Ecto neural progenitor cell (in vitro differentiated cells): ENCODE results near the gene AGPAT3.

ENCODE experiments used
- DNase-seq: peaks from one replicate; pipeline ENCODE4 v3.0.0-alpha.2; 2018; ENCODE audit warnings: low spot score

AGPAT3 gene

DNA sequence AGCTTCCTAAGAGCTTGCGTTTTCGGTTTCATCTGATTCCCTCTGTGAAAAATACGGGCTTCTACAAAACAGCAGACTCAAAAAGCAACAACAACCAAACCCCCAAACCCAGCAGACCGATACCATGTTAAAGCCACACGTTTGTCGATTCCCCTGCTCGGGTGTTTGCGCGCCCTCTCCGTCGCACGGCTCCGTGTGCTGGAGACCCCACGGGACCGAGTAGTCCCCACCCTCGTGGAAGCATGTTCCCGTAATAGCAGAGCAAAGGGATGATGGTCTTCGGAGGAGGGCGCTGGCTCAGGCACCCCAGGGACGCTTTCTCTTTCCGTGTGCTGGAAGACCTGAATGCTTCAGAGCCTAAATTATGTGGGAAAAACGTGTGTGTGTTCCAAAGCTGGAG is 42.7 kb downstream of the AGPAT3 start:
- DNase-seq: no peak

DNA sequence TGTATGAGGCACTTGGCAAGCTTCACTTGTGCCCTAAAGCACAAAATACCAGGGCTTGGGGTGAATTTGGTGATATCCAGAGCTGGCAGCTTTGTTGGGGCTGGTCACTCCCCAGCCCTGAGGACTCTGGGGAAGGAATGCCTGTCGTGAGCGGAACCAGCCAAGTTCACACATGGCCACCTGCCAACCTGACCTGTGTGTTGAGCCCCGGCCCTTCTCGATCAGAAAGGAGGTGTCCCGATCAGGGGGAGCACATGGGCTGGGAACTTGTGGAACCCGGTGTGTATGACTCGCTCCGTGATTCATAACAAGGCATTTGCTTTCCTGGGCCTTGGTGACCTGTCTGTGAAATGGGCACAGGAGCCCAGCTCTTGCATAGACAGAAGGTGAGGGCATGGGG is 43.1 kb downstream of the AGPAT3 start:
- DNase-seq: no peak

DNA sequence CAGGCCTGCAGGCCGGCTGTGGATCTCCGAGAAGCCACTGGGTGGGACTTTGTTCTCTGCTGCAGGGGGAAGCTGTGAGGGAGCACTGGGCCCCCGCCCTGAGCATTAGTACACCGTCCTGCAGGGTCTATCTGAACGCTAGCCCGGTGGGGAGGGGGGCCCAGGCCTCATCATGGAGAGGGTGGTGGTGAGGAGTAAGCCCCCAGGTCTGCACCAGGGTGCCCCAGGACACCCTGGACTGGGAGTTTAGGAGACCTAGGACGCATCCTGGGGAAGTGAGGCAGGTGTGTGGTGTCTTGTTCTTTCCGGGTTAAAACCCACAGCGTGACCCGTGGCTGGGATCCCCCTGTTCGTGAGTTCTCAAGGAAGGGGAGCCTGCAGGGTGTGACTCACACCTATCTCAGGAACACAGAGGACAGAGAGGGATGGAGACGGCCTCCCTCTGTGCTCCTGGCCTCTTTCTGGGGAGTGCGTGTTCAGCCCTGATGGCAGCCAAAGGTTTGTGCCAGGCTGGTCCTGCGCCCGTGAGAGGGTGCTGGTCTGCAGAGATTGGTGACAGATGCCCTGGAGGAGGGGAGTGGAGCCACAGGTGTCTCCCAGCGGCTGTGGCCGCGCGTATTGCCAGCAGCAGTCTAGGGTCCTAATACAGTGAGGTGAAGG is 44.8 kb downstream of the AGPAT3 start:
- DNase-seq: no peak

DNA sequence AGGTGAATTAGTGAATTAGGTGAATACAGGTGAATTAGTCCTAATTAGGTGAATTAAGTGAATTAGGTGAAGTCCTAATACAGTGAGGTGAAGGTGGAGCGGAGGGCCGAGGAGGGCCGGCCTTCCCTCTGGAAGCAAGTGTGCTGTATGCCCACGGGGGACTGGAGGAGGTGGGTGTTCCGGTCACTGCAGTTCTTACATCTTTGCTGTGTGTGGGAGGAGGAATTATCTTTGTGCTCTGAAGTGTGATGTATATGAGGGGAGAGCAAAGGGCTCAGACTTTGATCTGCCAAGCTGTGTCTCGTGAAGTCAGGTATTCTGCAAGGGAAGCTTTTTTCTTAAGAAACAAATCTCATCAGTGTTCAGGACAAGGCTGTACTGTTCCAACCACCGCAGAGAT is 45.4 kb downstream of the AGPAT3 start:
- no peak for DNase-seq

DNA sequence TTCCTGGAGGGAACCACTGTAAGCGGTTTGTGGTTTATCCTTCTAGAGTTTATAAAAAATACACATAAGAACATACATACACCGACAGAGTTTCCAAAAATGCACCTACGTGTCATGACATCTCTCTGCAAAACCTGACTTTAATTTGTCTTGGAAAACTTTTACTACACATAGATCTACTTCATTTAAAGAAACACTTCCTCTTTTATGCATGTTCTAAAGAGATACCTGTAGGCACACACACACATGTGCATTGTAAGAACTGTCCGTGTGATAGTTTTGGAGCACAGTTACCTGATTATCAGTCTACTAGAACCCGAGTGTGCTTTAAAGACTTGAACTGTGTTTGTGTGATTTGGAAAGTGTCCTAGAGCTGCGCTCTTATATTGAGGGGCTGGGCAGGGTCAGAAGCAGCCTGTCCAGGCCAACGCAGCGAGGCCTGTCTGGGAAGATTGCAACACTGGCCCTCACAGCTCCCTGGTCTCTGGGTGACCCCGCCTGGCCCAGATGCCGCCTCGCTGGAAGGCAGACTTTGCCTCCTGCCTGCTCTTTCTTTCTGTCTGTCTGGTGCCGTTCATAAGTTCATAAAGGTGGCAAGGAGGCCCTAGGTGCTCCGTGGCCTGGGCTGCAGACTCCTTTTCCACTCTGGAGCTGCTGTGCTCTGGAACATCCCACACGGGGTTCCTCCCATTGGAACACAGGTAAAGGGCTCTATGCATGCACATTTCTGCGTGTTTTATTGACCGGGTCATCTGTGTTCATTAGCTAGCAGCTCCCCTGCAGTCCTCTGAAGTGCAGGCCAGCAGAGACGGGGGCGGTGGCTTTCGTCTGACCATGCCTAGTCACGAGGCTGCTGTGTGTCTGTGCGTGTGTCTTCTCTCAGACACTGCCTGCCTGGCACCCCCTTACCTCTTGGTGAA is 46.3 kb downstream of the AGPAT3 start:
- DNase-seq: no peak

DNA sequence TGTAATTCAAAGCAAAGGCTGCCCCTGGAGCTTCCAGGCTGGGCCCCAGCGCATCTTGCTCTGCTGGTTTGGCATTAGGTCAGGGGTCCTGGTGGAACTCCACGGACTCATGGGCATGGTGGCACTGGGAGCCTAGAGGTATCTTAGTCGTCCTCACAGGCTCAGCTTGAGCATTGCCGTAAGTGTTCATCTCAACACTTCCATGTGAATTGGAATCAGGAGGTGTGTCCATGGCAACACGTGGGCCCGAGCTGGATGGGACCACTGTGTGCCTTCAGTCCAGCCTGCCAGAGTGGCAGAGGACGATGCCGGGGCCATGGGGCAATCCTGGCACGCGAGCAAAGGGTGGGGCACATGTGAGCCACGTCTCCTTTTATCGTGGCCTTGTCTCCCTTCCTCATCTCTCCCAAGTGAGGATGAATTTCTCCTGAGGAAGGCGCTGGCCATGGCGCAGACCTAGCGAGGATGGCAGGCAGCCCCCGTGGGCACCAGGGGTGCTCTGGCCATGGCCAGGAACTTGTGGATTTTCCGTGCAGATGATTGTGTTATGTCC is 47.0 kb downstream of the AGPAT3 start:
- no peak for DNase-seq

DNA sequence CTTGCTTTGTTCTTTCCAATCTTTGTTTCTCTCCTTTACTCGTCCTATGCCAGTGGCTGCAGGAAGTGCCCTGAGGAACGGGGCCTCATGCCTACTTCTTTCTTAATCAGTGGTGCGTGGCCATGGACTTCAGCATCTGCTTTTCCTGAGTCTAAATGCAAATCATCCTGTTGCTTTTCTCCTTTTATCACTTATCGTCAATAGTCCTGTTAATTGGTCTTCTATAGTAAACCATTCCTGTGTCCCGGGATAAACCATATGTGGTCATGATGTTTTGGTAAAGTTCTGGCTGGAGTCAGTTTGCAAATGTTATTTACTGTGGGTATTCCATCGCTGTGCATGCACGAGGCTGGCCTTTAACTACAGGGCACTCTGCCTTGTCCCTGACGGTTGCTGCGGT is 47.5 kb downstream of the AGPAT3 start:
- DNase-seq: no peak

DNA sequence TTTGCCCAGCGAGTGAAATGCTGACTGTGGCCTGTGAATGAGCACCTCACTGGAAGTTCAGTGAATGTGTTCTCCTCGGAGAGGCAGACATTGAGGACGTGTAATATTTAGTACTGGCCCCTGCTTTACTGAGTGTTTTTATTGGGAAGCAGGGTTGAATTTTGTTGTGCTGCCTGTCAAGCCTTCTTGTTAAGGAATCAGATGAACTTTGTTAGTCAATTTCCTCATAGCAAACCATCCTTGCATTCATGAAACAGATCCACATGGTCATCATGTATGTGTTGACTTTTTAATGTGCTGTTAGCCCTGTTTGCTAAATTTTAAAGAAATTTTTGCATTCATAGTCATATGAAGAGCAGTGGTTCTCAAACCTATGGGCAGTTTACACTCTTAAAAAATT is 47.9 kb downstream of the AGPAT3 start:
- DNase-seq: no peak

DNA sequence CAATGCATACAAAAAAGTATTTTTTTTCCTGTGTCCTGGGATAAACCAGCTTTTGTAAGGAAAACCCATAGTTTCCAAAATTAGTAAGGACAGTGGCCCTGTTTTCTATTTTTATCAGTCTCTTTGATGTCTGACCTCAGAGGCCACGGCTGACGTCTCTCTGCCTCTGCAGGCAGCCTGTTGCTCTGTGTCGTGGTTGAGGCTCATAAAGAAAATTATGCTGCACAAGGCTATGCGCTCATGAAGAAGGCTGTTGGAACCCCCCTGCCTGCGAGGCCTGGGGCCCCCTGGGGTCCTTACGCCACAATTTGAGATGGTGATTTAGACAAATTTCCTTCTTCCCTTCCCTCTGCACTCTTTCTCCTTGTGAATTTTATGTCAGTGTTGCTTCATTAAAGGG is 48.9 kb downstream of the AGPAT3 start:
- no peak for DNase-seq

DNA sequence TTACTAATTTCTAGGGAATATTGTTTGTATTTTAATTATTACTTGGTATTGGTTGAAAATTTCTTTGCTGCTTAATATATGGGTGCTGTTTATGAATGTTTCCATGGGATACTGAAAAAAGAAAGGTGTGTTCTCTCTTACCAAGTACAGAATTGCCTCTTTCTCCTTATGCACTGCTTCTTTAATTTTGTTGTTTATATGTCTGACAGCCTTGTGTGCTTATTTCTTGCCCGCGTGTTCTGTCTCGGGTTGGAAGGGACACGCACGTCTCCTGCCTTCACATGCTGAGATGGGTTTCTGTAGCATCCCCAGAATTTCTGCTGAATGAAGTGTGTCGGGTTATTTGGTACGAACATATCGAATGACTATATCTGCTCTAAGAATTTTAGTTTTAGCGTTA is 51.1 kb downstream of the AGPAT3 start:
- DNase-seq: no peak

DNA sequence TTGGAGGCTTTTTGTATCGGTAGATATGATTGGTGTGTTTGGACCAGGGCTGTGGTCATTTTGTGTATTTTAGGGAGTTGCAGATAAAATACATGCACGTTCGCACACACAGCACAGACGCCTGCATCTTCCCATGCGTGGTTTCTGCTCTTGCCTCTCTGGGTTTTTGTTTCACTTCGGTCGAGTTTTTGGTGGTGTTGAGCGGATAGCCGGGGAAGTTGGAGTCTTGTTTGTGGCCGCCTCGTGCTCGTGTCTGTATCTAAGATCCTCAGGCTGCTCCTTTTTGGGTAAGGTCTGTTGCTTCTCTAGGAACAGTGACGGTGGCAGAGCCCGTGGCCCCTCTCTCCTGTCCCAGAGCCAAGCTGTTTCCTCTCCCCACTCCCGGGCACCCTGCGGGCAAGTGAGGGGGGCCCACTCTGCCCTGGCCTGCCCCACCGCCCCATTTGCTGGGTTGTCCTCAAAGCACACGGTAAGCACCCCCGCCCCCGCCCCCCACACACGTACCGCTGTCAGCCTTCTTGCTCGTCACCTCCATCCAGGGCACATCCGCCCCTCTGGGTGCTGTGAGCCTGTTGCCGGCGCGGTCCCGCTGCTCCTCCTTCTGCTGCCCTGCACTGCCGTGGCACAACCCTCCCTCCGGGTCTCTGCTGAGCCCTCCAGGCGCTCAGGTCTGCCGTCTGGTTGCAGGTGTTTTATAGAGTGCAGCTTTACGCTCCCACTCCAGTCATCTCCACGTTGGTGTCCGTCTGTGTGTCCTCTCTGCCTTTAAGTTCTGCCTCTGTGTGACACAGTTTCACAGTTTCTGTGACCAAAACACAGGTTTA is 51.9 kb downstream of the AGPAT3 start:
- no peak for DNase-seq

DNA sequence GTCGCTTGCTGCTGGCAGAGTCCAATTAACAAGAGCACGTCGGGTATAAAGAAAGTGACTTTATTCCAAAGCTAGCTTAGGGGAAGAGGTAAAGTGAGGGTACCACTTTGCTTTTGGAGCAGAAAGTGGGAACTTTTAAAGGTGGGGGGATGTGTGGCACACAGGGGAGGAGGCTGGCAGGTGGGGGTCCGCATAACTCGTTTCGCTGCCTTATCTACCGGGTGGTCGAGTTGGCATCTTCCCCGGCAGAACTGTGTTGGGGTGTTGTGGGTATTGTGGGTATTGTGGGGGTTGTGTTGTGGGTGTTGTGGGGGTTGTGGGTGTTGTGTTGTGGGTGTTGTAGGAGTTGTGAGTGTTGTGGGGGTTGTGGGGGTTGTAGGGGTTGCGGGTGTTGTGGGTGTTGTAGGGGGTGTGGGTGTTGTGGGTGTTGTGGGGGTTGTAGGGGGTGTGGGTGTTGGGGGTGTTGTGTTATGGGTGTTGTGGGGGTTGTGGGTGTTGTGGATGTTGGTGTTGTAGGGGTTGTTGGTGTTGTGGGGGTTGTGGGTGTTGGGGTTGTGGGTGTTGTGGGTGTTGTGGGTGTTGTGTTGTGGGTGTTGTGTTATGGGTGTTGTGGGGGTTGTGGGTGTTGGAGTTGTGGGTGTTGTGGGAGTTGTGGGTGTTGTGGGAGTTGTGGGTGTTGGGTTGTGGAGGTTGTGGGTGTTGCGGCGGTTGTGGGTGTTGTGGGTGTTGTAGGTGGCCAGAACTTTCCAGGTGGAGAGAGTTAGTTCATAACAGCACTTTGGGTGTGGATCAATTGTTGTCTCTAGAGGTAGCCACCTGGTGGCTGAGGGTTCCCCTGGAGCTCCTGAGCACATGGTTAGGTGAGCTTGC is 52.7 kb downstream of the AGPAT3 start:
- no peak for DNase-seq

DNA sequence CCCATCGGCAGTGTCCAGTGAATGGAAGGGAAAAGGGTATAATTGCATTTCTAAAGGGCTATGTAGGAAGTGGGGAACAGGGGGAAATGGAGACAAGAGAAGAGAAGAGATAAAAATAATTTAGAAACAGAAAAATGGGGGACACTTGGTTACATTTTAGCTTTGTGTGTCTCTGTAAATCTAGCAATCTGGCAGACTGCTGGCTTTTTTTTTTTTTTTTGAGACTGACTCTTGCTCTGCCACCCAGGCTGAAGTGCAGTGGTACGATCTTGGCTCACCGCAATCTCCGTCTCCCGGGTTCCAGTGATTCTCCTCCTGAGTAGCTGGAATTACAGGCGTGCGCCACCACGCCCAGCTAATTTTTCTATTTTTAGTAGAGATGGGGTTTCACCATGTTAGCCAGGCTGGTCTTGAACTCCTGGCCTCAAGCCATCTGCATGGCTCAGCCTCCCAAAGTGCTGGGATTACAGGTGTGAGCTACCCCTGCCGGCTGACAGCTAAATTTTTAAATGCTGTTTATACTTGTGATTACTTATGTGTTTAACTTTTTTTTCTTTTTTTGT is 53.4 kb downstream of the AGPAT3 start:
- no peak for DNase-seq

DNA sequence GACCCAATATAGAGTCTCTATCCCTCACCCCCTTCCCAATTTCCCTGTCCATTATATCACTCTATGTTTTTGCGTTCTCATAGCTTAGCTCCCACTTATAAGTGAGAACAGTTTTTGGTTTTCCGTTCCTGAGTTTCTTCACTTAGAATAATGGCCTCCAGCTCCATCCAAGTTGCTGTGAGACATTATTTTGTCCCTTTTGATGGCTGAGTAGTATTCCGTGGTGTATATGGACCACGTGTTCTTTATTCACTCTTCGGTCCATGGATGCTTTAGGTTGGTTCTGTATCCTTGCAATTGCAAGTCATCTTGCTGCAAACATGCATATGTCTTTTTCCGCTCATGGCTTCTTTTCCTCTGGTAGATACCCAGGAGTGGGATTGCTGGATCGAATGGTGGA is 54.3 kb downstream of the AGPAT3 start:
- no peak for DNase-seq

DNA sequence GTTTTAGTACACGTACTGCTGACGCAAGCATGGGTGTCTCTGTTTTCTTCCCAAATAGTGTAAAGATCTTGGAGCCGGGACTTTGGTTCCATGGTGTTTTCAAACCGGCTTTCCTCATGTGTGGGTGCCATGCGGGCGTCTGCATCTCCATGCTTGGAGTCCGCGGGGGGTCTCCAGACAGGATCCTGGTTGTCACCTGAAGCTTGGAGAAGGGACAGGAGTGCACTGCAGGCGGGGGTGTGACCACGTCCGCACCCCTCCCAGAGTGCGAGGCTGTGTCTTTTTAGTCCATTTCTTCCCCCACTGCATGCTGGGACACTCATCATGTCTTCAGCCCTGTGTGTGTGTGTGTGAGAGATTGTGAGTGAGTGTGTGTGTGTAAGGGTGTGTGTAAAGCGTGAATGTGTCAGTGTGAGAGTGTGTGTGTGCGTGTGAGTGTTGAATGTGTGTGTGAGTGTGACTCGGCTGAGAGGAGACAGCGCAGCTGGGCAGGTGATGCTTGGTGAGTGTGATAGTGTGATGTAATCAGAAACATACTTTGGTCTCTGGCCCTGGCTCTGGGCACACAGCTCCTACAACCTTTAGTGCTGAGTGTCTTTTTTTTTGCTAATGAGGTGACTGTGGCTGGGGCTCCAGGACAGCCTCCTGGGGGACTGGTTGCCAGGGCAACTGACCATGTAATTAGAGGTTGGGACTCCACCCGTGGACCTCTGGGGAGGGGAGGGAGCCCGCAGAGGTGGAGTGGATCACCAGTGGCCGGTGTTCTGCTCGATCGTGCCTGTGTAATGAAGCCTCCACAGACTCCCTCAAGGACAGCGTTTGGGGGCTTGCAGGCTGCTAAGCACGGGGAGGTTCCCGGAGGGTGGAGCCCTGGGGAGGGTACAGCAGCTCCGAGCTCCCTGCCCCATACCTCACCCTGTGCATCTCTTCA is 55.1 kb downstream of the AGPAT3 start:
- no peak for DNase-seq

DNA sequence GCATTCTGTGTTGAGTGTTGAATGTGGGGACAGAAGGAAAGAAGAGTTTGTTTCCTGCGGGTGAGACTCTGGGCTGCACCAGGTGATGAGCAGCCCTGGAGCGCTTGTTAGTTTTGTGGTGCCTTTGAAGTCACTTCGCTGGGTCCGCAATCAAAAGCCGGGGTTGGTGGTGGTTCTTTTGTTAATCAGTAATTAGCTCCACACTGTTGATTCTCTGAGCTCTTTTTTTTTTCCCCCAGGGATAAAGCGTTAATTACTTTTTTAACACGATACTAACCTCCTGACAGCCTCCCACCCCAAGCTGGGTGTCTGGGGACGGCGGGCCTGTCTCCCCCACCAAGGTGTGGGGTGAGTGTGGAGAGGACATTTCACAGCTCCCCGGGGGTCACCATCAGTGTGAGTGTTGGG is 56.6 kb downstream of the AGPAT3 start:
- no peak for DNase-seq

DNA sequence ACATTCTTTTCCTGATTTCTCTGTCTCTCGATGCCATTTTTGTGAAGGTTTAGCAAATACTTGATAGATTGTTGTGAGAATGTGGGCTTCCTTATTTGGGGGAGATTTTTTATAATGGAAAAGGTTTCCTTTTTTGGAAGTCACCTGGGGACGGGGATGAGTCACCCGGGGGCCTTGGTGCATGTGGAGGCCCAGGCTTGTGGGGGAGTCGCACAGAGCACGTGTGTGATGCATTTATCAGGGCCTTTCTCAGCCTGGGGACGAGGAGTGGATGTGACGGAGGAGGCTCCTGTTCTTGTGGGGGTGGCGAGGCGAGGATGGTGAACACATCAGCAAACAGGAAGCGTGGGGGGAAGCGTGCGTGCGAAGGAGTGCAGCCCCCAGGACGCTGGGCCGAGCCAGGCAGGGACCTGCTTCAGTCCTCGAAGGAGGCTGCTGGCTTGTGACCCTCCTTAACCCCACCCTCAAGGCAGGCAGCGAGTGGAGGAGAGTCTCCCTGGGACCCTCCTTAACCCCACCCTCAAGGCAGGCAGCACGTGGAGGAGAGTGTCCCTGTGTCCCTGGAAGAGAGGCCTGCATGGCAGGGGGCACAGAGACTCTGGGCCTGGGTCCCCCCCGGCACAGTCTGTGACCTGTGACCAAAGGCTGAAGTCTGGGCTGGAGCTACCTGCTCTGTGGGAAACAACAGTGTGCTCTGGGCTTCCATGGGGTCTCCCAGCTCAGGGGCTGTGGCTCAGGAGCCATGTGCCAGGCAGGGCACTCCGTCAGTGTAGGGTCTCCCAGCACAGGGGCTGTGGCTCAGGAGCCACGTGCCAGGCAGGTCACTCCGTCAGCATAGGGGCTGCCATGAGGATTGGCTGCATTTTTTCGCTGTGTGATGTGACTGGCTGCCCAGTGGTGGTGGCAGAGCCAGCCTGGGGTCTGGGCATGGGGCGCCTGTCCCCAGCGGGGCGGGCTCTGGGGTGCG is 57.2 kb downstream of the AGPAT3 start:
- no peak for DNase-seq

DNA sequence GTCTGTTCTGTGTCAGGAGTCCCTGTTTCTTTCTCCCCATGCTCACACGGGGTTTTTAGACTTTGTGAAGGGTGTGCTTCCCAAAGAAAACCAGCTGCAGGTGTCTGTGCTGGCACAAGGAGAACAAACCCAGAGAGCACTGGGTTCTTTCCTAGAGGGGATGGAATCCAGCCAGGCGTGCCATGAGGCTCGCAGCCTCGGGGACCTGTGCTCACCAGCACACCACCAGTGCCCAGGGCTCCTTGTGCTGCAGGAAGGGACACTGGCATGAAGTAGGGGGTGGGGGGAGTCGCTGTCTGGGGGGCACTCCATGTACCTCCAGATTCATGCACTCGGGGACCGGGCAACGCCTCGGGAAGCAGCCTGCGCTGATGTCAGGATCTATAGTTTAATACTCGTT is 57.9 kb downstream of the AGPAT3 start:
- DNase-seq: no peak

DNA sequence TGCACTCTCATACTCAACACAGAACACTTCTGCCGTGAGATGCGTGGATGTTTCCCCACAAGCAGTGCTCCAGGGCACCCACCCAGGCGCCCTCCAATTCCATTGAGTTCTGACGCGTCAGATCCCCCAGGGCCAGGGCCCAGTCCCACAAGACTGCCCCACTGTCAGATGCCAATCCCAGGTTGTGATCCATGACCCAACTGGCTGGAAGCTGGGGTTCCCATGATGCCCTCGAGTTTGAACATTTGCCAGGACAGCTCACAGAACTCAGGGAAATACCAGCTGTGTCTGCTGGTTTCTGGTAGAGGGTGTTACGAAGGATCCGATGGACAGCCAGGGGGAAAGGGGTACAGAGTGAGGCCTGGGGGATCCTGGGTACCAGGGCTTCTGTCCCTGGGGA is 58.4 kb downstream of the AGPAT3 start:
- no peak for DNase-seq
